Testis (tissue), 3 donors: ENCODE measurements around the gene RNF141. TPM values are rescaled to one million over a fixed set of nuclear protein-coding genes. Genes with fewer than 3 reads are reported as not detected.

Source experiments
- DNase-seq: peaks from one replicate; pipeline ENCODE4 v3.0.0-alpha.2; 2019
- H3K27ac ChIP-seq, 2 donors: fragments of 200-600 bp; sonication (generic); one replicate each; pipeline ENCODE4 v1.5.1; 2019
- H3K27me3 ChIP-seq: fragments of 200-600 bp; sonication (generic); one replicate; pipeline ENCODE4 v1.5.1; 2019
- H3K36me3 ChIP-seq: fragments of 200-600 bp; sonication (generic); one replicate; pipeline ENCODE4 v1.5.1; 2017; ENCODE audit warnings: low read depth; ENCODE audit errors: missing control alignments
- H3K4me1 ChIP-seq: fragments of 200-600 bp; sonication (generic); one replicate; pipeline ENCODE4 v1.5.1; 2019
- H3K4me3 ChIP-seq, 2 donors: fragments of 200-600 bp; sonication (generic); one replicate each; pipeline ENCODE4 v1.5.1; 2017 to 2019
- H3K9me3 ChIP-seq: fragments of 200-600 bp; sonication (generic); one replicate; pipeline ENCODE4 v1.5.1; 2017
- CTCF ChIP-seq, 3 experiments: fragments of 450-650 bp in 2 of 3; fragments of 200-600 bp in 1 of 3; sonication (generic) in 1 of 3; IDR thresholded peaks; one replicate each; pipeline ENCODE4 v1.5.1; 2016 to 2019; ENCODE audit warnings: antibody characterized with exemption in 3 of 3, mild to moderate bottlenecking in 2 of 3, moderate library complexity in 1 of 3
- POLR2A ChIP-seq: fragments of 450-650 bp; IDR thresholded peaks from one replicate; pipeline ENCODE4 v1.6.1; 2017; ENCODE audit warnings: antibody characterized with exemption, mild to moderate bottlenecking, moderate library complexity
- WGBS, 2 donors: methylation state at CpG; one replicate each; pipeline ENCODE4 v1.1.5; 2018; 5-methylcytosine and 5-hydroxymethylcytosine counted together
- intact Hi-C: fragments of 100-400 bp; cut with DNase I; formaldehyde crosslinking; loops from one replicate; pipeline ENCODE4 v1.15.1; 2023; ENCODE audit warnings: low total_unique reads
- polyA plus RNA-seq: library from polyadenylated mRNA; stranded (reverse); fragments of 350-450 nt; fragmentation: Illumina TruSeq; extraction: RNeasy Lipid Tissue Mini Kit (QIAGEN cat#74804); gene quantifications from one replicate; pipeline ENCODE4 v1.2.3, GENCODE V29; 2014; ENCODE audit warnings: low read depth, low replicate concordance; ENCODE audit not compliant: insufficient read depth
- total RNA-seq, 2 donors: library from RNA; depleted of rRNA; stranded (reverse); fragments of >200 nt; gene quantifications; one replicate each; pipeline ENCODE4 v1.2.3, GENCODE V29; 2016

Gene RNF141
- total and polyA plus RNA-seq, 3 donors from 2014 or later = 63.1 to 172 (median 91.3) TPM

GRCh38 chr11:10524471-10524870 is 16.5 kb downstream of the RNF141 start:
- no peak for DNase-seq
- TF ChIP-seq POLR2A (no peak), CTCF (IDR thresholded peaks at IDR 0.05) (no peak)
- intact Hi-C loops = no loop called here
- Histone ChIP-seq H3K9me3 (no peaks in the 10 kb centered on the region), H3K36me3 (no peaks in the 10 kb centered on the region), H3K4me1 (peaks cover 9% of the 10 kb centered on the region), H3K4me3 (no peak overlapping the region), H3K27ac (no peak overlapping the region), H3K27me3 (no peaks in the 10 kb centered on the region)
- WGBS, 2 donors = 82 to 84% methylated on average over 1 of the region's 1 CpG

GRCh38 chr11:10522921-10523320 is 18.1 kb downstream of the RNF141 start:
- H3K4me3 ChIP-seq = no peak overlapping the region
- H3K9me3 ChIP-seq = no peaks in the 10 kb centered on the region
- TF ChIP-seq CTCF (IDR thresholded peaks at IDR 0.05) (no peak), POLR2A (no peak)
- DNase-seq = no peak
- peaks cover 12% of the 10 kb centered on the region for H3K4me1 ChIP-seq
- intact Hi-C loops = no loop called here
- H3K36me3 ChIP-seq = no peaks in the 10 kb centered on the region
- H3K27me3 ChIP-seq = no peaks in the 10 kb centered on the region
- 39 to 54% methylated on average over 2 of the region's 2 CpGs for WGBS, 2 donors
- H3K27ac ChIP-seq = peak overlapping the region; percentile 59 to 66

GRCh38 chr11:10522276-10522675 is 18.7 kb downstream of the RNF141 start:
- H3K4me1 ChIP-seq = peaks cover 12% of the 10 kb centered on the region
- no peak overlapping the region for H3K4me3 ChIP-seq
- H3K27ac ChIP-seq = peak overlapping the region; percentile 59 to 66
- 11 to 52% methylated on average over 1 of the region's 1 CpG for WGBS, 2 donors
- intact Hi-C loops = no loop called here
- H3K9me3 ChIP-seq = no peaks in the 10 kb centered on the region
- H3K36me3 ChIP-seq = no peaks in the 10 kb centered on the region
- TF ChIP-seq CTCF (IDR thresholded peaks at IDR 0.05) = no peak
- TF ChIP-seq POLR2A = no peak
- H3K27me3 ChIP-seq = no peaks in the 10 kb centered on the region
- DNase-seq = no peak

GRCh38 chr11:10520562-10520961 is 20.4 kb downstream of the RNF141 start:
- H3K9me3 ChIP-seq = no peaks in the 10 kb centered on the region
- intact Hi-C loops = no loop called here
- peaks cover 12% of the 10 kb centered on the region for H3K4me1 ChIP-seq
- H3K27ac ChIP-seq = no peak overlapping the region
- 93 to 94% methylated on average over 2 of the region's 2 CpGs for WGBS, 2 donors
- DNase-seq = no peak
- no peaks in the 10 kb centered on the region for H3K36me3 ChIP-seq
- no peak for TF ChIP-seq CTCF (IDR thresholded peaks at IDR 0.05)
- no peak for TF ChIP-seq POLR2A
- H3K27me3 ChIP-seq = no peaks in the 10 kb centered on the region
- no peak overlapping the region for H3K4me3 ChIP-seq

- Histone ChIP-seq H3K27ac (no peak overlapping the region), H3K9me3 (no peaks in the 10 kb centered on the region), H3K36me3 (no peaks in the 10 kb centered on the region), H3K4me3 (no peak overlapping the region), H3K4me1 (peaks cover 12% of the 10 kb centered on the region), H3K27me3 (no peaks in the 10 kb centered on the region)
- 83 to 84% methylated on average over 2 of the region's 2 CpGs for WGBS, 2 donors
- no peak for DNase-seq
- intact Hi-C loops = no loop called here
- no peak for TF ChIP-seq POLR2A
- TF ChIP-seq CTCF (IDR thresholded peaks at IDR 0.05) = no peak
Observed at GRCh38 chr11:10519630-10520029, 21.4 kb downstream of the RNF141 start.
